GM19351 (cell line): ENCODE measurements around the gene KLC4.

Experiments
- ATAC-seq: cut with Tn5 transposase; IDR thresholded peaks from one replicate; pipeline ENCODE4 v1.9.1; 2021; ENCODE audit warnings: mild to moderate bottlenecking, moderate library complexity; ENCODE audit not compliant: unreplicated experiment

KLC4 gene

GRCh38 chr6:43120944-43121913, 61.8 kb downstream of the KLC4 start:
- no peak for ATAC-seq

- no peak for ATAC-seq
Measured at GRCh38 chr6:43122146-43122545, 62.7 kb downstream of the KLC4 start.

GRCh38 chr6:43123461-43124314, 64.3 kb downstream of the KLC4 start:
- no peak for ATAC-seq

- ATAC-seq: no peak
Measured at GRCh38 chr6:43124481-43124880, 65.0 kb downstream of the KLC4 start.
